Activated T-cell treated with anti-CD3 and anti-CD28 coated beads, Interleukin-2, amount 50 U/mL, for 72 hours (primary cell): ENCODE data around the gene HPS5. TPM values are rescaled to one million over a fixed set of nuclear protein-coding genes. Genes with fewer than 3 reads are reported as not detected.
A peak's percentile ranks its signal among the peaks of the same experiment; 100 is the strongest.
"Not testable (repeated sequence)": the region's sequence is repeated elsewhere in the genome, so short reads cannot be mapped to it uniquely, and the experiment has no call there.

Experiments used
- ATAC-seq, 2 donors: fragments of 150-1000 bp; cut with Tn5 transposase; replicated peaks in 1 of 2; 2 replicates each; pipeline ENCODE4 v1.10.0; 2021; ENCODE audit warnings: moderate library complexity in 2 of 2, mild to moderate bottlenecking in 1 of 2
- DNase-seq, 2 donors: peaks; one replicate each; pipeline ENCODE4 v3.0.0; 2021 to 2022; ENCODE audit warnings: mixed read lengths in 1 of 2
- H3K27ac Mint-ChIP-seq: one replicate; pipeline ENCODE4 v1.8.0; 2022; ENCODE audit warnings: mild to moderate bottlenecking, moderate library complexity, mixed read lengths
- H3K27me3 Mint-ChIP-seq: one replicate; pipeline ENCODE4 v1.8.0; 2022; ENCODE audit warnings: low read depth, mixed read lengths
- H3K36me3 Mint-ChIP-seq, 2 donors: one replicate each; pipeline ENCODE4 v1.8.0; 2022; ENCODE audit warnings: mixed read lengths in 2 of 2, mild to moderate bottlenecking in 1 of 2; ENCODE audit not compliant: insufficient read depth in 2 of 2
- H3K4me1 Mint-ChIP-seq: one replicate; pipeline ENCODE4 v1.8.0; 2022; ENCODE audit warnings: low read depth, mixed read lengths
- H3K4me3 Mint-ChIP-seq, 2 donors: one replicate each; pipeline ENCODE4 v1.8.0; 2022; ENCODE audit warnings: mild to moderate bottlenecking in 2 of 2, mixed read lengths in 2 of 2, moderate library complexity in 2 of 2
- H3K9me3 Mint-ChIP-seq, 2 donors: one replicate each; pipeline ENCODE4 v1.8.0; 2022; ENCODE audit warnings: mixed read lengths in 2 of 2
- total RNA-seq, 2 donors: library from RNA; stranded (reverse); gene quantifications; one replicate each; pipeline ENCODE4 v1.2.3, GENCODE V29; 2022

The HPS5 gene
- total RNA-seq, 2 donors from 2014 or later, result 18.7 to 22.2 TPM

- no peaks in the 10 kb centered on the region for H3K36me3 Mint-ChIP-seq
- H3K4me3 Mint-ChIP-seq, result no peak overlapping the region
- H3K9me3 Mint-ChIP-seq, result no peaks in the 10 kb centered on the region
- no peak for DNase-seq
- no peak for ATAC-seq
- H3K27me3 Mint-ChIP-seq, result peaks cover 10% of the 10 kb centered on the region
- no peaks in the 10 kb centered on the region for H3K4me1 Mint-ChIP-seq
- no peak overlapping the region for H3K27ac Mint-ChIP-seq
Measured at GRCh38 chr11:18259259-18259658, 62.7 kb downstream of the HPS5 start.

GRCh38 chr11:18254781-18255361 is 67.1 kb downstream of the HPS5 start:
- Mint-ChIP-seq H3K9me3 (no peaks in the 10 kb centered on the region), H3K27me3 (peaks cover 8% of the 10 kb centered on the region), H3K36me3 (no peaks in the 10 kb centered on the region), H3K27ac (no peak overlapping the region), H3K4me3 (peak overlapping the region in 1 of 2 donors; percentile 47), H3K4me1 (no peaks in the 10 kb centered on the region)
- DNase-seq, result no peak
- no peak for ATAC-seq

- H3K27ac Mint-ChIP-seq, result no peak overlapping the region
- DNase-seq (no peak), ATAC-seq (no peak)
Measured at GRCh38 chr11:18253778-18254338, 68.1 kb downstream of the HPS5 start.

GRCh38 chr11:18253233-18253632 is 68.7 kb downstream of the HPS5 start:
- H3K27me3 Mint-ChIP-seq, result peaks cover 8% of the 10 kb centered on the region
- no peaks in the 10 kb centered on the region for H3K36me3 Mint-ChIP-seq
- DNase-seq (no peak), ATAC-seq (no peak)
- no peaks in the 10 kb centered on the region for H3K4me1 Mint-ChIP-seq
- H3K4me3 Mint-ChIP-seq, result no peak overlapping the region
- no peaks in the 10 kb centered on the region for H3K9me3 Mint-ChIP-seq
- no peak overlapping the region for H3K27ac Mint-ChIP-seq

More at GRCh38 chr11:18253778-18254338, 68.1 kb downstream of the HPS5 start:
- Mint-ChIP-seq H3K36me3 (no peaks in the 10 kb centered on the region), H3K4me3 (no peak overlapping the region), H3K9me3 (no peaks in the 10 kb centered on the region), H3K4me1 (no peaks in the 10 kb centered on the region), H3K27me3 (peaks cover 8% of the 10 kb centered on the region)

- Mint-ChIP-seq H3K4me1 (peaks cover 25% of the 10 kb centered on the region), H3K36me3 (no peaks in the 10 kb centered on the region), H3K27me3 (peaks cover 5% of the 10 kb centered on the region), H3K4me3 (no peak within 1 kb of the TSS), H3K27ac (no peak within 1 kb of the TSS), H3K9me3 (no peaks in the 10 kb centered on the region)
- ATAC-seq, result no peak
- DNase-seq, result no peak
Measured at GRCh38 chr11:18248561-18248960, 73.4 kb downstream of the HPS5 start, which contains the start of gene SAA2. TSS of gene SAA2 (minus strand) at chr11:18248668. CDS start at chr11:18248011, 657 bp downstream.

GRCh38 chr11:18247191-18247581 is 74.8 kb downstream of the HPS5 start:
- peak; percentile 42 to 46 for ATAC-seq
- not testable (repeated sequence) for H3K27me3 Mint-ChIP-seq

GRCh38 chr11:18246379-18247190 is 75.4 kb downstream of the HPS5 start:
- not testable (repeated sequence) for H3K27me3 Mint-ChIP-seq

More at GRCh38 chr11:18247191-18247581, 74.8 kb downstream of the HPS5 start:
- not testable (repeated sequence) for DNase-seq, H3K9me3 Mint-ChIP-seq, H3K36me3 Mint-ChIP-seq
- Mint-ChIP-seq H3K4me1 (peaks cover 25% of the 10 kb centered on the region), H3K4me3 (peak overlapping the region; percentile 79 to 91), H3K27ac (peak overlapping the region; percentile 87)

GRCh38 chr11:18245396-18245795 is 76.5 kb downstream of the HPS5 start:
- no peak overlapping the region for H3K27ac Mint-ChIP-seq
- peaks cover 25% of the 10 kb centered on the region for H3K4me1 Mint-ChIP-seq
- H3K4me3 Mint-ChIP-seq, result no peak overlapping the region
- H3K36me3 Mint-ChIP-seq, result no peaks in the 10 kb centered on the region
- DNase-seq (no peak), ATAC-seq (no peak)
- peaks cover 9% of the 10 kb centered on the region for H3K27me3 Mint-ChIP-seq
- H3K9me3 Mint-ChIP-seq, result no peaks in the 10 kb centered on the region

More at GRCh38 chr11:18246379-18247190, 75.4 kb downstream of the HPS5 start:
- DNase-seq, result peak; percentile 33 to 59
- H3K27ac Mint-ChIP-seq, result peak overlapping the region; percentile 87
- peak; percentile 82 to 84 for ATAC-seq
- peak overlapping the region; percentile 79 to 91 for H3K4me3 Mint-ChIP-seq
- not testable (repeated sequence) for H3K36me3 Mint-ChIP-seq, H3K9me3 Mint-ChIP-seq
- peaks cover 25% of the 10 kb centered on the region for H3K4me1 Mint-ChIP-seq

- Mint-ChIP-seq H3K9me3 (no peaks in the 10 kb centered on the region), H3K4me1 (peaks cover 25% of the 10 kb centered on the region), H3K27ac (no peak overlapping the region), H3K4me3 (no peak overlapping the region), H3K36me3 (no peaks in the 10 kb centered on the region), H3K27me3 (peaks cover 22% of the 10 kb centered on the region)
- DNase-seq, result peak; percentile 66 to 79
- no peak for ATAC-seq
Measured at GRCh38 chr11:18243783-18244362, 78.1 kb downstream of the HPS5 start.

GRCh38 chr11:18239655-18240054 is 82.3 kb downstream of the HPS5 start:
- ATAC-seq (no peak), DNase-seq (no peak)
- Mint-ChIP-seq H3K27me3 (peaks cover 50% of the 10 kb centered on the region), H3K27ac (no peak overlapping the region), H3K36me3 (no peaks in the 10 kb centered on the region), H3K9me3 (no peaks in the 10 kb centered on the region), H3K4me3 (no peak overlapping the region), H3K4me1 (peaks cover 10% of the 10 kb centered on the region)

GRCh38 chr11:18236664-18237356 is 85.1 kb downstream of the HPS5 start, which contains the start of gene SAA4:
TSS of gene SAA4 (minus strand) at chr11:18236802. CDS start at chr11:18235926, 876 bp downstream.
- no peak for ATAC-seq
- H3K4me1 Mint-ChIP-seq, result no peaks in the 10 kb centered on the region
- peaks cover 45% of the 10 kb centered on the region for H3K27me3 Mint-ChIP-seq
- H3K4me3 Mint-ChIP-seq, result no peak within 1 kb of the TSS
- H3K36me3 Mint-ChIP-seq, result no peaks in the 10 kb centered on the region
- no peak within 1 kb of the TSS for H3K27ac Mint-ChIP-seq
- DNase-seq, result no peak
- H3K9me3 Mint-ChIP-seq, result no peaks in the 10 kb centered on the region

- no peaks in the 10 kb centered on the region for H3K9me3 Mint-ChIP-seq
- H3K36me3 Mint-ChIP-seq, result no peaks in the 10 kb centered on the region
- H3K27me3 Mint-ChIP-seq, result peaks cover 45% of the 10 kb centered on the region
- ATAC-seq, result no peak
- H3K4me3 Mint-ChIP-seq, result no peak overlapping the region
- DNase-seq, result no peak
- H3K27ac Mint-ChIP-seq, result no peak overlapping the region
- H3K4me1 Mint-ChIP-seq, result no peaks in the 10 kb centered on the region
Measured at GRCh38 chr11:18235394-18236334, 86.3 kb downstream of the HPS5 start.
